NCI-H345 treated with DMSO at 0.1 percent for 48 hours (cell line): ENCODE results near the gene NFYB.
"Not testable (repeated sequence)": the region's sequence is repeated elsewhere in the genome, so short reads cannot be mapped to it uniquely, and the experiment has no call there.

Experiments used
- DNase-seq: peaks from one replicate; lab custom pipeline; 2025; ENCODE audit not compliant: unreplicated experiment; lab: John Stamatoyannopoulos, UW

Gene NFYB

GRCh38 chr12:104115587-104115975 is 22.4 kb downstream of the NFYB start:
- no peak for DNase-seq

GRCh38 chr12:104114834-104115586 is 23.0 kb downstream of the NFYB start:
- DNase-seq, result not testable (repeated sequence)

- no peak for DNase-seq
Measured at GRCh38 chr12:104109446-104110271, 28.4 kb downstream of the NFYB start.

- DNase-seq, result peak; percentile 27
Measured at GRCh38 chr12:104108755-104109445, 29.1 kb downstream of the NFYB start.

- no peak for DNase-seq
Measured at GRCh38 chr12:104106965-104107364, 31.0 kb downstream of the NFYB start.

GRCh38 chr12:104105461-104105860 is 32.5 kb downstream of the NFYB start:
- DNase-seq, result no peak

- no peak for DNase-seq
Measured at GRCh38 chr12:104097954-104098353, 40.1 kb downstream of the NFYB start.

- no peak for DNase-seq
Measured at GRCh38 chr12:104095289-104095688, 42.7 kb downstream of the NFYB start.

- no peak for DNase-seq
Measured at GRCh38 chr12:104094284-104094683, 43.7 kb downstream of the NFYB start.

GRCh38 chr12:104091136-104091535 is 46.9 kb downstream of the NFYB start:
- DNase-seq, result no peak

- DNase-seq, result no peak
Measured at GRCh38 chr12:104090685-104091084, 47.3 kb downstream of the NFYB start.

- DNase-seq, result no peak
Measured at GRCh38 chr12:104083769-104084475, 54.1 kb downstream of the NFYB start.

GRCh38 chr12:104080764-104081163 is 57.2 kb downstream of the NFYB start:
- DNase-seq, result no peak

GRCh38 chr12:104079024-104079423 is 59.0 kb downstream of the NFYB start:
- no peak for DNase-seq

GRCh38 chr12:104073699-104074098 is 64.3 kb downstream of the NFYB start:
- DNase-seq, result no peak

GRCh38 chr12:104072099-104072498 is 65.9 kb downstream of the NFYB start:
- no peak for DNase-seq
